GM12878 (cell line): Measurements from ENCODE around the gene RSPH9. TPM values are rescaled to one million over a fixed set of nuclear protein-coding genes. Genes with fewer than 3 reads are reported as not detected.

ENCODE experiments used
- MYB ChIP-seq: fragments of 150-350 bp; IDR thresholded peaks from 2 replicates; pipeline ENCODE4 v1.6.1; 2014; ENCODE audit warnings: mild to moderate bottlenecking, low read depth, low read length, borderline replicate concordance
- NFYA ChIP-seq: IDR thresholded peaks from 2 replicates; pipeline ENCODE4 v1.6.1; 2011; ENCODE audit warnings: low read depth, mild to moderate bottlenecking, low read length, improper control_type of control experiment, borderline replicate concordance
- TAF1 ChIP-seq: IDR thresholded peaks from 2 replicates; pipeline ENCODE4 v1.6.1; 2011; ENCODE audit warnings: mild to moderate bottlenecking, low read depth, low read length, borderline replicate concordance
- TBL1XR1 ChIP-seq: IDR thresholded peaks from 2 replicates; pipeline ENCODE4 v1.6.1; 2012; ENCODE audit warnings: low read depth, low read length, improper control_type of control experiment
- polyA plus RNA-seq, 11 experiments: library from polyadenylated mRNA; depleted of rRNA in 4 of 11; unstranded in 6 of 11; stranded (reverse) in 5 of 11; fragments of >200 nt; fragmentation: Nextera tagmentation in 4 of 11; fragmentation: Illumina TruSeq in 1 of 11; extraction: Ambion mirVana in 4 of 11; extraction: Trizol in 1 of 11; gene quantifications; 1 replicate in 1 of 11; 2 replicates in 10 of 11; pipeline versions ENCODE4 v1.2.1 to v1.2.3, GENCODE V29; 2011 to 2016; ENCODE audit warnings: inconsistent platforms in 2 of 11, missing spikeins in 2 of 11, low read depth in 1 of 11
- total RNA-seq, 4 experiments: library from RNA; depleted of rRNA in 3 of 4; stranded (reverse); fragments of >200 nt in 3 of 4; fragmentation: Illumina TruSeq in 1 of 4; extraction: Trizol in 1 of 4; gene quantifications; 2 replicates each; pipeline versions ENCODE4 v1.2.1 to v1.2.3, GENCODE V29; 2013 to 2021
- TF ChIP-seq, protein P1 (sequence below): IDR thresholded peaks from 2 replicates; pipeline ENCODE4 v1.6.1; 2012; ENCODE audit warnings: mild to moderate bottlenecking, low read depth, low read length
- TF ChIP-seq, protein P2 (sequence below): fragments of 450-650 bp; IDR thresholded peaks from 2 replicates; pipeline ENCODE4 v1.6.1; 2017; ENCODE audit warnings: low read depth, mild to moderate bottlenecking, moderate library complexity

Gene RSPH9
- total and polyA plus RNA-seq, 10 of the 15 experiments (the other 5 are each of a cell fraction or from before 2014, with no cell fraction given): 0.26 to 0.63 (median 0.36) TPM; not detected in 6

DNA sequence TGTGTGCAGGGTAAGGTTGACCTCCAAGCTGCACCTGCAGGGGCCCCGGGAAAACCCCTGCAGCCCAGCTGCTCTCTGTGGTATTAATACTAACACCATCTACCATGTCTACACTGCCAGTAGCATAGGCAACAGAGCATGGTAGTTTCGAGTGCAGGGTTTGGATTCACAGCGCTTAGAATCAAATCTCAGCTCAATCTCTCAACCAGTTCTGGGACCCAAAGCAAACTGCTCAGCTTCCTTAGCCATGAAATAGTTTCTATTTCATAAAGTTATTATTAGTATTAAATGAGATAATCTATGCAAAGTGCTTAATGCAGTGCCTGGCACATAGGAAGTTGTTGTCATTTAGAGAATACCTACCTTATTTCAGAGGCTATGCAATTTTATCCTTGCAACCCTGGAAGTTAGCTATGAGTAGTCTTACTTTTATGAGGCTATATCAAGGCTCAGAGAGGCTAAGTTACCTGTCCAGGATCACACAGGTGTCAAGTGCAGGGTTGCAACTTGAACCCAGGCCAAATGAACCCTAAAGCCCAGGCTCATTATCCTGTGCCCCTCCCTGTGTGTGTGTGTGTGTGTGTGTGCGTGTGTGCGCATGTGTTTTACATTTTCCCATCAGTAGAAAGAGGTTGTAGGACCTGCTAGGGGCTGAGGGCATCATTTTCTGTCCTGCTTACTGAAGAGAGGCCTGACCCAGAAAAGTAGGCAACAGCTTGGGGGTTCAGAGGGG, 70.4 kb downstream of the RSPH9 start (continued):
- TF ChIP-seq MYB (no peak), NFYA (no peak), TBL1XR1 (no peak), TAF1 (no peak)
- TF ChIP-seq, protein P1, sequence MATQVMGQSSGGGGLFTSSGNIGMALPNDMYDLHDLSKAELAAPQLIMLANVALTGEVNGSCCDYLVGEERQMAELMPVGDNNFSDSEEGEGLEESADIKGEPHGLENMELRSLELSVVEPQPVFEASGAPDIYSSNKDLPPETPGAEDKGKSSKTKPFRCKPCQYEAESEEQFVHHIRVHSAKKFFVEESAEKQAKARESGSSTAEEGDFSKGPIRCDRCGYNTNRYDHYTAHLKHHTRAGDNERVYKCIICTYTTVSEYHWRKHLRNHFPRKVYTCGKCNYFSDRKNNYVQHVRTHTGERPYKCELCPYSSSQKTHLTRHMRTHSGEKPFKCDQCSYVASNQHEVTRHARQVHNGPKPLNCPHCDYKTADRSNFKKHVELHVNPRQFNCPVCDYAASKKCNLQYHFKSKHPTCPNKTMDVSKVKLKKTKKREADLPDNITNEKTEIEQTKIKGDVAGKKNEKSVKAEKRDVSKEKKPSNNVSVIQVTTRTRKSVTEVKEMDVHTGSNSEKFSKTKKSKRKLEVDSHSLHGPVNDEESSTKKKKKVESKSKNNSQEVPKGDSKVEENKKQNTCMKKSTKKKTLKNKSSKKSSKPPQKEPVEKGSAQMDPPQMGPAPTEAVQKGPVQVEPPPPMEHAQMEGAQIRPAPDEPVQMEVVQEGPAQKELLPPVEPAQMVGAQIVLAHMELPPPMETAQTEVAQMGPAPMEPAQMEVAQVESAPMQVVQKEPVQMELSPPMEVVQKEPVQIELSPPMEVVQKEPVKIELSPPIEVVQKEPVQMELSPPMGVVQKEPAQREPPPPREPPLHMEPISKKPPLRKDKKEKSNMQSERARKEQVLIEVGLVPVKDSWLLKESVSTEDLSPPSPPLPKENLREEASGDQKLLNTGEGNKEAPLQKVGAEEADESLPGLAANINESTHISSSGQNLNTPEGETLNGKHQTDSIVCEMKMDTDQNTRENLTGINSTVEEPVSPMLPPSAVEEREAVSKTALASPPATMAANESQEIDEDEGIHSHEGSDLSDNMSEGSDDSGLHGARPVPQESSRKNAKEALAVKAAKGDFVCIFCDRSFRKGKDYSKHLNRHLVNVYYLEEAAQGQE: no peak
- TF ChIP-seq, protein P2, sequence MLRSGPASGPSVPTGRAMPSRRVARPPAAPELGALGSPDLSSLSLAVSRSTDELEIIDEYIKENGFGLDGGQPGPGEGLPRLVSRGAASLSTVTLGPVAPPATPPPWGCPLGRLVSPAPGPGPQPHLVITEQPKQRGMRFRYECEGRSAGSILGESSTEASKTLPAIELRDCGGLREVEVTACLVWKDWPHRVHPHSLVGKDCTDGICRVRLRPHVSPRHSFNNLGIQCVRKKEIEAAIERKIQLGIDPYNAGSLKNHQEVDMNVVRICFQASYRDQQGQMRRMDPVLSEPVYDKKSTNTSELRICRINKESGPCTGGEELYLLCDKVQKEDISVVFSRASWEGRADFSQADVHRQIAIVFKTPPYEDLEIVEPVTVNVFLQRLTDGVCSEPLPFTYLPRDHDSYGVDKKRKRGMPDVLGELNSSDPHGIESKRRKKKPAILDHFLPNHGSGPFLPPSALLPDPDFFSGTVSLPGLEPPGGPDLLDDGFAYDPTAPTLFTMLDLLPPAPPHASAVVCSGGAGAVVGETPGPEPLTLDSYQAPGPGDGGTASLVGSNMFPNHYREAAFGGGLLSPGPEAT: peak; percentile 87
